SK-N-SH treated with all-trans-retinoic acid at 6 μM for 48 hours (cell line): ENCODE measurements around the gene IL16.
"Not testable (repeated sequence)": the region's sequence is repeated elsewhere in the genome, so short reads cannot be mapped to it uniquely, and the experiment has no call there.

ENCODE experiments used
- ATAC-seq: fragments of 200-7000 bp; cut with Tn5 transposase; 3 replicates; pipeline ENCODE4 v1.9.1; 2020; ENCODE audit warnings: mild to moderate bottlenecking, moderate library complexity
- ARNTL ChIP-seq: fragments of 450-650 bp; formaldehyde crosslinking; IDR thresholded peaks from 2 replicates; pipeline ENCODE4 v1.5.0; 2020; ENCODE audit warnings: low read depth, mild to moderate bottlenecking, moderate library complexity, borderline replicate concordance
- BACH2 ChIP-seq: fragments of 250-450 bp; sonication (Bioruptor Pico); IDR thresholded peaks from 2 replicates; pipeline ENCODE4 v1.9.0; 2021; ENCODE audit warnings: mild to moderate bottlenecking, borderline replicate concordance
- CSDC2 ChIP-seq: fragments of 250-450 bp; sonication (Bioruptor Pico); IDR thresholded peaks from 2 replicates; pipeline ENCODE4 v1.5.0; 2020; ENCODE audit warnings: mild to moderate bottlenecking, moderate library complexity
- GLIS3 ChIP-seq: fragments of 250-450 bp; sonication (Bioruptor Pico); IDR thresholded peaks from 2 replicates; pipeline ENCODE4 v1.5.0; 2020; ENCODE audit warnings: mild to moderate bottlenecking, moderate library complexity
- ISL1 ChIP-seq: fragments of 250-450 bp; sonication (Bioruptor Pico); IDR thresholded peaks from 2 replicates; pipeline ENCODE4 v2.1.2; 2022; ENCODE audit warnings: mild to moderate bottlenecking, moderate library complexity
- OSR1 ChIP-seq: fragments of 250-450 bp; sonication (Bioruptor Pico); IDR thresholded peaks from 2 replicates; pipeline ENCODE4 v1.8.0; 2022; ENCODE audit warnings: moderate library complexity, mild to moderate bottlenecking, inconsistent platforms
- PPARA ChIP-seq: fragments of 250-450 bp; sonication (Bioruptor Pico); IDR thresholded peaks from 2 replicates; pipeline ENCODE4 v1.5.0; 2020; ENCODE audit warnings: mild to moderate bottlenecking, borderline replicate concordance
- RARB ChIP-seq: fragments of 250-450 bp; sonication (Bioruptor Pico); IDR thresholded peaks from 2 replicates; pipeline ENCODE4 v1.8.0; 2021; ENCODE audit warnings: mild to moderate bottlenecking, moderate library complexity
- SNAI2 ChIP-seq: fragments of 250-450 bp; sonication (Bioruptor Pico); IDR thresholded peaks from 2 replicates; pipeline ENCODE4 v1.5.0; 2020; ENCODE audit warnings: mild to moderate bottlenecking, moderate library complexity
- TCF4 ChIP-seq: fragments of 250-450 bp; sonication (Bioruptor Pico); IDR thresholded peaks from 2 replicates; pipeline ENCODE4 v1.8.0; 2021; ENCODE audit warnings: mild to moderate bottlenecking, moderate library complexity, borderline replicate concordance
- TOX ChIP-seq: fragments of 250-450 bp; sonication (Bioruptor Pico); IDR thresholded peaks from 2 replicates; pipeline ENCODE4 v1.8.0; 2021; ENCODE audit warnings: mild to moderate bottlenecking, moderate library complexity, borderline replicate concordance
- ZC3H10 ChIP-seq: fragments of 250-450 bp; sonication (Bioruptor Pico); IDR thresholded peaks from 2 replicates; pipeline ENCODE4 v1.5.1; 2021; ENCODE audit warnings: mild to moderate bottlenecking, moderate library complexity
- ZFP30 ChIP-seq: fragments of 450-650 bp; formaldehyde crosslinking; IDR thresholded peaks from 2 replicates; pipeline ENCODE4 v1.5.0; 2022; ENCODE audit warnings: mild to moderate bottlenecking, moderate library complexity
- ZNF565 ChIP-seq: fragments of 450-650 bp; formaldehyde crosslinking; conservative IDR thresholded peaks from 2 replicates; pipeline ENCODE4 v1.5.0; 2020; ENCODE audit warnings: low read depth, mild to moderate bottlenecking, moderate library complexity
- ZNF70 ChIP-seq: fragments of 450-650 bp; formaldehyde crosslinking; IDR thresholded peaks from 2 replicates; pipeline ENCODE4 v1.5.0; 2020; ENCODE audit warnings: mild to moderate bottlenecking, moderate library complexity
- ZNF8 ChIP-seq: fragments of 450-650 bp; formaldehyde crosslinking; IDR thresholded peaks from 2 replicates; pipeline ENCODE4 v1.5.0; 2020; ENCODE audit warnings: mild to moderate bottlenecking, moderate library complexity
- TF ChIP-seq, protein P1 (sequence below): fragments of 250-450 bp; sonication (Bioruptor Pico); IDR thresholded peaks from 2 replicates; pipeline ENCODE4 v1.8.0; 2020; ENCODE audit warnings: mild to moderate bottlenecking, moderate library complexity, borderline replicate concordance
- TF ChIP-seq, protein P2 (sequence below): fragments of 250-450 bp; sonication (Bioruptor Pico); IDR thresholded peaks from 2 replicates; pipeline ENCODE4 v1.5.1; 2020; ENCODE audit warnings: low read depth, mild to moderate bottlenecking, moderate library complexity
- TF ChIP-seq, protein P3 (sequence below): fragments of 250-450 bp; sonication (Bioruptor Pico); IDR thresholded peaks from 2 replicates; pipeline ENCODE4 v1.5.1; 2021; ENCODE audit warnings: mild to moderate bottlenecking, moderate library complexity
- TF ChIP-seq, protein P4 (sequence below): fragments of 250-450 bp; sonication (Bioruptor Pico); IDR thresholded peaks from 2 replicates; pipeline ENCODE4 v1.5.0; 2020; ENCODE audit warnings: mild to moderate bottlenecking, moderate library complexity
- TF ChIP-seq, protein P5 (sequence below): fragments of 250-450 bp; sonication (Bioruptor Pico); IDR thresholded peaks from 2 replicates; pipeline ENCODE4 v1.8.0; 2021; ENCODE audit warnings: low read depth, mild to moderate bottlenecking, moderate library complexity, borderline replicate concordance

The IL16 gene

DNA sequence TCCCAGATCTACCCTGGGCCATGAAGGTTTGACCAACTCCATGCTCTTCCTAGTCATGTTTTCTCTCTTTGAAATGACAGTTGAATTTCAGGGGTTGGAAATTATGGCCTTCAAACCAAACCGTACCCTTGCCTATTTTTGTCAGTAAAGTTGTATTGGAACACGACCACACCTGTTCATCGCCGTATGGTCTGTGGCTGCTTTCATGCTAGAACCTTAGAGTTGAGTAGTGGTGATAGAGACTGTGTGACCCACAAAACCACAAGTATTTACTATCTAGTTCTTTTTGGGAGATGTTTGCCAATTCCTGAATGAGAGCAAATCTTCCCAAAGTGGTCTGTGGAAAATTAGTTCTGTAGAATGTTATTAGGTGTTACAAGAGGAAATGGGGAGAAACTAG lies 151.2 kb downstream of the IL16 start (continued):
- TF ChIP-seq, protein P1, sequence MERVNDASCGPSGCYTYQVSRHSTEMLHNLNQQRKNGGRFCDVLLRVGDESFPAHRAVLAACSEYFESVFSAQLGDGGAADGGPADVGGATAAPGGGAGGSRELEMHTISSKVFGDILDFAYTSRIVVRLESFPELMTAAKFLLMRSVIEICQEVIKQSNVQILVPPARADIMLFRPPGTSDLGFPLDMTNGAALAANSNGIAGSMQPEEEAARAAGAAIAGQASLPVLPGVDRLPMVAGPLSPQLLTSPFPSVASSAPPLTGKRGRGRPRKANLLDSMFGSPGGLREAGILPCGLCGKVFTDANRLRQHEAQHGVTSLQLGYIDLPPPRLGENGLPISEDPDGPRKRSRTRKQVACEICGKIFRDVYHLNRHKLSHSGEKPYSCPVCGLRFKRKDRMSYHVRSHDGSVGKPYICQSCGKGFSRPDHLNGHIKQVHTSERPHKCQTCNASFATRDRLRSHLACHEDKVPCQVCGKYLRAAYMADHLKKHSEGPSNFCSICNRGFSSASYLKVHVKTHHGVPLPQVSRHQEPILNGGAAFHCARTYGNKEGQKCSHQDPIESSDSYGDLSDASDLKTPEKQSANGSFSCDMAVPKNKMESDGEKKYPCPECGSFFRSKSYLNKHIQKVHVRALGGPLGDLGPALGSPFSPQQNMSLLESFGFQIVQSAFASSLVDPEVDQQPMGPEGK (CRISPR knock-in tag): no peak
- TF ChIP-seq ZFP30 (CRISPR knock-in tag): no peak
- no peak for TF ChIP-seq ISL1 (CRISPR knock-in tag)
- TF ChIP-seq ZNF565 (CRISPR knock-in tag): no peak

DNA sequence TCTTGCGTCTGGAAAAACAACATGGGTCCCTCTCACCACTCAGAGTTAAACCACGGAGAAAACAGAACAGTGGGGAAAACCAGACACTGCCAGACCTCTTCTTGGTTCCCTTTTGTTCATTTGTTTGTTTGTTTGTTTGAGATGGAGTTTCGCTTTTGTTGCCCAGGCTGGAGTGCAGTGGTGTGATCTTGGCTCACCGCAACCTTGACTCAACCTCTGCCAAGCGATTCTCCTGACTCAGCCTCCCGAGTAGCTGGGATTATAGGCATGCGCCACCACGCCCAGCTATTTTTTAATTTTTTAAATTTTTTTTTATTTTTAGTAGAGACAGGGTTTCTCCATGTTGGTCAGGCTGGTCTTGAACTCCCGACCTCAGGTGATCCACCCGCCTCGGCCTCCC lies 152.0 kb downstream of the IL16 start:
- ATAC-seq: not testable (repeated sequence)

DNA sequence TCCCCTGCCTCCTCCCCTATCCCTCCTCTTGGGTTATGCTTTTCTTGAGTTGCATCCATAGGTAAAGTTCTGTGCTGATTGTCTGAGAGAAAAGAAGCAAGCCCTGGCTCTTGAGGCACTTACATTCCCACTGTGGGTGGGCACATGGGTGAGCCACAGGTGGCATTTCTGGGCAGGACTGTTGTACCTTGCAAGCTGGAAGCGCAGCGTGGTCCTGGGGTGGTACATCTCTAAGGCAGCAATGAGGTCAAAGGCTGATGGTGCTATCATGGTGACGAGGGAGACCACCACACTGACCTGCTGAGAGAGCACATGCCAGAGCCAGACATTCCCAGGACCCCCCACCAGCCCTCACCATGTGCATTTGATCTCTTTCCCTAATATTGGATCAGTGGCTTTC lies 152.6 kb downstream of the IL16 start:
- no peak for ATAC-seq
- TF ChIP-seq TOX (CRISPR knock-in tag) (no peak), ZNF8 (CRISPR knock-in tag) (no peak), ARNTL (CRISPR knock-in tag) (no peak), ZC3H10 (CRISPR knock-in tag) (no peak), TCF4 (CRISPR knock-in tag) (no peak), CSDC2 (CRISPR knock-in tag) (no peak), BACH2 (CRISPR knock-in tag) (no peak), PPARA (CRISPR knock-in tag) (no peak), ZFP30 (CRISPR knock-in tag) (no peak), SNAI2 (no peak), GLIS3 (CRISPR knock-in tag) (no peak), ZNF70 (no peak), RARB (CRISPR knock-in tag) (no peak), ZNF565 (CRISPR knock-in tag) (no peak), OSR1 (CRISPR knock-in tag) (no peak)
- TF ChIP-seq, protein P2, sequence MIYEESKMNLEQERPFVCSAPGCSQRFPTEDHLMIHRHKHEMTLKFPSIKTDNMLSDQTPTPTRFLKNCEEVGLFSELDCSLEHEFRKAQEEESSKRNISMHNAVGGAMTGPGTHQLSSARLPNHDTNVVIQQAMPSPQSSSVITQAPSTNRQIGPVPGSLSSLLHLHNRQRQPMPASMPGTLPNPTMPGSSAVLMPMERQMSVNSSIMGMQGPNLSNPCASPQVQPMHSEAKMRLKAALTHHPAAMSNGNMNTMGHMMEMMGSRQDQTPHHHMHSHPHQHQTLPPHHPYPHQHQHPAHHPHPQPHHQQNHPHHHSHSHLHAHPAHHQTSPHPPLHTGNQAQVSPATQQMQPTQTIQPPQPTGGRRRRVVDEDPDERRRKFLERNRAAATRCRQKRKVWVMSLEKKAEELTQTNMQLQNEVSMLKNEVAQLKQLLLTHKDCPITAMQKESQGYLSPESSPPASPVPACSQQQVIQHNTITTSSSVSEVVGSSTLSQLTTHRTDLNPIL (CRISPR knock-in tag): no peak
- TF ChIP-seq, protein P3, sequence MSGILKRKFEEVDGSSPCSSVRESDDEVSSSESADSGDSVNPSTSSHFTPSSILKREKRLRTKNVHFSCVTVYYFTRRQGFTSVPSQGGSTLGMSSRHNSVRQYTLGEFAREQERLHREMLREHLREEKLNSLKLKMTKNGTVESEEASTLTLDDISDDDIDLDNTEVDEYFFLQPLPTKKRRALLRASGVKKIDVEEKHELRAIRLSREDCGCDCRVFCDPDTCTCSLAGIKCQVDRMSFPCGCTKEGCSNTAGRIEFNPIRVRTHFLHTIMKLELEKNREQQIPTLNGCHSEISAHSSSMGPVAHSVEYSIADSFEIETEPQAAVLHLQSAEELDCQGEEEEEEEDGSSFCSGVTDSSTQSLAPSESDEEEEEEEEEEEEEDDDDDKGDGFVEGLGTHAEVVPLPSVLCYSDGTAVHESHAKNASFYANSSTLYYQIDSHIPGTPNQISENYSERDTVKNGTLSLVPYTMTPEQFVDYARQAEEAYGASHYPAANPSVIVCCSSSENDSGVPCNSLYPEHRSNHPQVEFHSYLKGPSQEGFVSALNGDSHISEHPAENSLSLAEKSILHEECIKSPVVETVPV (CRISPR knock-in tag): no peak
- TF ChIP-seq, protein P4, sequence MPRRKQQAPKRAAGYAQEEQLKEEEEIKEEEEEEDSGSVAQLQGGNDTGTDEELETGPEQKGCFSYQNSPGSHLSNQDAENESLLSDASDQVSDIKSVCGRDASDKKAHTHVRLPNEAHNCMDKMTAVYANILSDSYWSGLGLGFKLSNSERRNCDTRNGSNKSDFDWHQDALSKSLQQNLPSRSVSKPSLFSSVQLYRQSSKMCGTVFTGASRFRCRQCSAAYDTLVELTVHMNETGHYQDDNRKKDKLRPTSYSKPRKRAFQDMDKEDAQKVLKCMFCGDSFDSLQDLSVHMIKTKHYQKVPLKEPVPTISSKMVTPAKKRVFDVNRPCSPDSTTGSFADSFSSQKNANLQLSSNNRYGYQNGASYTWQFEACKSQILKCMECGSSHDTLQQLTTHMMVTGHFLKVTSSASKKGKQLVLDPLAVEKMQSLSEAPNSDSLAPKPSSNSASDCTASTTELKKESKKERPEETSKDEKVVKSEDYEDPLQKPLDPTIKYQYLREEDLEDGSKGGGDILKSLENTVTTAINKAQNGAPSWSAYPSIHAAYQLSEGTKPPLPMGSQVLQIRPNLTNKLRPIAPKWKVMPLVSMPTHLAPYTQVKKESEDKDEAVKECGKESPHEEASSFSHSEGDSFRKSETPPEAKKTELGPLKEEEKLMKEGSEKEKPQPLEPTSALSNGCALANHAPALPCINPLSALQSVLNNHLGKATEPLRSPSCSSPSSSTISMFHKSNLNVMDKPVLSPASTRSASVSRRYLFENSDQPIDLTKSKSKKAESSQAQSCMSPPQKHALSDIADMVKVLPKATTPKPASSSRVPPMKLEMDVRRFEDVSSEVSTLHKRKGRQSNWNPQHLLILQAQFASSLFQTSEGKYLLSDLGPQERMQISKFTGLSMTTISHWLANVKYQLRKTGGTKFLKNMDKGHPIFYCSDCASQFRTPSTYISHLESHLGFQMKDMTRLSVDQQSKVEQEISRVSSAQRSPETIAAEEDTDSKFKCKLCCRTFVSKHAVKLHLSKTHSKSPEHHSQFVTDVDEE (CRISPR knock-in tag): no peak
- TF ChIP-seq, protein P1 (CRISPR knock-in tag): no peak
- TF ChIP-seq, protein P5, sequence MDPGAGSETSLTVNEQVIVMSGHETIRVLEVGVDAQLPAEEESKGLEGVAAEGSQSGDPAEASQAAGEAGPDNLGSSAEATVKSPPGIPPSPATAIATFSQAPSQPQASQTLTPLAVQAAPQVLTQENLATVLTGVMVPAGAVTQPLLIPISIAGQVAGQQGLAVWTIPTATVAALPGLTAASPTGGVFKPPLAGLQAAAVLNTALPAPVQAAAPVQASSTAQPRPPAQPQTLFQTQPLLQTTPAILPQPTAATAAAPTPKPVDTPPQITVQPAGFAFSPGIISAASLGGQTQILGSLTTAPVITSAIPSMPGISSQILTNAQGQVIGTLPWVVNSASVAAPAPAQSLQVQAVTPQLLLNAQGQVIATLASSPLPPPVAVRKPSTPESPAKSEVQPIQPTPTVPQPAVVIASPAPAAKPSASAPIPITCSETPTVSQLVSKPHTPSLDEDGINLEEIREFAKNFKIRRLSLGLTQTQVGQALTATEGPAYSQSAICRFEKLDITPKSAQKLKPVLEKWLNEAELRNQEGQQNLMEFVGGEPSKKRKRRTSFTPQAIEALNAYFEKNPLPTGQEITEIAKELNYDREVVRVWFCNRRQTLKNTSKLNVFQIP (CRISPR knock-in tag): no peak
